Measurements from ENCODE around the gene PALD1. TPM values are rescaled to one million over a fixed set of nuclear protein-coding genes. Genes with fewer than 3 reads are reported as not detected.

PALD1 gene
- polyA plus RNA-seq, 1 of the 3 experiments (the other 2 are of a cell fraction): 0.16 TPM

DNA sequence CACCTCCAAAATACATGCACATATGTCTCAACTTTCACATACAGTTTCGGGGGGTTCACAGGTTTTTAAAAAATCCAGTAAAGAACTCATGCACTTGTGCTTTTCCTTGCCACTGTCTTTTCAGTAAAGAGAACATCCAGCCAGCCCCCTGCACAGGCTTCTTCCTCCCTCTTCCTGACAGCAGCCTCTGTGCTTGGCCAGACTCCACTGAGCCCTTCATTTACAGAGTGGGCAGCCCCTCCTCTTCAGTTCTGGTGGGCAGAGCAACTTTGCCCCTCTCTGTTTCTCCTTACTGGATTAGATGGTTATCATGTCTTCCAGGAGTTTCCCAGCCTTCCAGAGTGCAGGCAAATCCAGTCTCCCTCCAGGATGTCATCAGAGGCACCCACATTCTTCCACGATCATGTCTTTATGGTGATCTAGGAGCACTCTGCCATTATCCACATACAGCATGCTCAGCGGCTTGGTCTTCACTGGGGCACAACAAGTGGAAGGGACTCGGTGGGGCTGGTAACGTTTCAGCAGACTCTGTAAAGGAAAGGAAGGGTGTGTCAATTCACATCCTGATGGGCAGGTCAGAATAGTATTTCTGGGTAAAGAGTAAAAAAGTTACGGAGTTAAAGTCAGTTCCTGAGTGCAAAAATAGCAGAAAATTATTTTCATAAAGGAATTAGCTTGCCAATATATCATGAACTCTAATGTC is 45.9 kb upstream of the PALD1 start:
- H3F3A ChIP-seq (replicated peaks; ENCODE audit: insufficient read depth): no peaks in the 10 kb centered on the region
- H3K27ac ChIP-seq (ENCODE audit: low read depth in 2 of 2, low read length in 1 of 2): no peak overlapping the region
- POLR2A ChIA-PET: no interaction called here
- no peak overlapping the region for H3K4me2 ChIP-seq
- no peaks in the 10 kb centered on the region for H3K79me2 ChIP-seq (ENCODE audit: insufficient read depth)
- H3K27me3 ChIP-seq (ENCODE audit: insufficient read depth): no peaks in the 10 kb centered on the region
- H3K9me2 ChIP-seq: no peaks in the 10 kb centered on the region
- CTCF ChIA-PET: interaction anchor here (0.7 to 1.0 kb wide), 2 partner anchors 23 to 326 kb away, joined by 3 read pairs; no protein-coding TSS in a partner anchor
- peaks cover 0 to 7% of the 10 kb centered on the region in 2 experiments; a peak in 1 of 4 replicates for H3K4me1 ChIP-seq (ENCODE audit: control insufficient read depth in 1 of 2, insufficient read depth in 2 of 2, low read depth in 1 of 2, low read length in 1 of 2)
- no peak overlapping the region for H2AFZ ChIP-seq (ENCODE audit: low read depth)
- peaks cover 7 to 16% of the 10 kb centered on the region in 2 experiments for H3K36me3 ChIP-seq (replicated peaks in 1 of 2; ENCODE audit: control insufficient read depth in 1 of 2, insufficient read depth in 2 of 2, low read length in 1 of 2)
- H4K20me1 ChIP-seq (ENCODE audit: insufficient read depth): no peaks in the 10 kb centered on the region
- no peak overlapping the region for H3K9ac ChIP-seq
- no peak for TF ChIP-seq RAD21 (IDR thresholded peaks at IDR 0.05; ENCODE audit: low read length)
- no peak for TF ChIP-seq SIN3A (IDR thresholded peaks at IDR 0.05; ENCODE audit: borderline replicate concordance, low read depth, low read length)
- no peak for TF ChIP-seq NRF1 (IDR thresholded peaks at IDR 0.05; ENCODE audit: low read depth, low read length)
- TF ChIP-seq TCF12 (IDR thresholded peaks at IDR 0.05): no peak
- TF ChIP-seq MEF2A (IDR thresholded peaks at IDR 0.05; ENCODE audit: borderline replicate concordance, low read depth): no peak
- TF ChIP-seq, protein P1, sequence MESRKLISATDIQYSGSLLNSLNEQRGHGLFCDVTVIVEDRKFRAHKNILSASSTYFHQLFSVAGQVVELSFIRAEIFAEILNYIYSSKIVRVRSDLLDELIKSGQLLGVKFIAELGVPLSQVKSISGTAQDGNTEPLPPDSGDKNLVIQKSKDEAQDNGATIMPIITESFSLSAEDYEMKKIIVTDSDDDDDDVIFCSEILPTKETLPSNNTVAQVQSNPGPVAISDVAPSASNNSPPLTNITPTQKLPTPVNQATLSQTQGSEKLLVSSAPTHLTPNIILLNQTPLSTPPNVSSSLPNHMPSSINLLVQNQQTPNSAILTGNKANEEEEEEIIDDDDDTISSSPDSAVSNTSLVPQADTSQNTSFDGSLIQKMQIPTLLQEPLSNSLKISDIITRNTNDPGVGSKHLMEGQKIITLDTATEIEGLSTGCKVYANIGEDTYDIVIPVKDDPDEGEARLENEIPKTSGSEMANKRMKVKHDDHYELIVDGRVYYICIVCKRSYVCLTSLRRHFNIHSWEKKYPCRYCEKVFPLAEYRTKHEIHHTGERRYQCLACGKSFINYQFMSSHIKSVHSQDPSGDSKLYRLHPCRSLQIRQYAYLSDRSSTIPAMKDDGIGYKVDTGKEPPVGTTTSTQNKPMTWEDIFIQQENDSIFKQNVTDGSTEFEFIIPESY (IDR thresholded peaks at IDR 0.05; ENCODE audit: borderline replicate concordance, low read depth): no peak
- no peak for TF ChIP-seq FOXJ3 (CRISPR knock-in tag; IDR thresholded peaks at IDR 0.05)
- TF ChIP-seq, protein P2, sequence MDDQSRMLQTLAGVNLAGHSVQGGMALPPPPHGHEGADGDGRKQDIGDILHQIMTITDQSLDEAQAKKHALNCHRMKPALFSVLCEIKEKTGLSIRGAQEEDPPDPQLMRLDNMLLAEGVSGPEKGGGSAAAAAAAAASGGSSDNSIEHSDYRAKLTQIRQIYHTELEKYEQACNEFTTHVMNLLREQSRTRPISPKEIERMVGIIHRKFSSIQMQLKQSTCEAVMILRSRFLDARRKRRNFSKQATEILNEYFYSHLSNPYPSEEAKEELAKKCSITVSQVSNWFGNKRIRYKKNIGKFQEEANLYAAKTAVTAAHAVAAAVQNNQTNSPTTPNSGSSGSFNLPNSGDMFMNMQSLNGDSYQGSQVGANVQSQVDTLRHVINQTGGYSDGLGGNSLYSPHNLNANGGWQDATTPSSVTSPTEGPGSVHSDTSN (IDR thresholded peaks at IDR 0.05): no peak
- TF ChIP-seq NFIC (IDR thresholded peaks at IDR 0.05; ENCODE audit: borderline replicate concordance): no peak
- TF ChIP-seq FOXM1 (IDR thresholded peaks at IDR 0.05; ENCODE audit: low read depth): no peak
- no peak for TF ChIP-seq TEAD4 (IDR thresholded peaks at IDR 0.05; ENCODE audit: borderline replicate concordance, insufficient read depth)
- TF ChIP-seq CHD2 (IDR thresholded peaks at IDR 0.05; ENCODE audit: low read length, partially characterized antibody): no peak
- no peak for TF ChIP-seq RXRA (IDR thresholded peaks at IDR 0.05; ENCODE audit: borderline replicate concordance, low read depth)
- TF ChIP-seq, protein P3, sequence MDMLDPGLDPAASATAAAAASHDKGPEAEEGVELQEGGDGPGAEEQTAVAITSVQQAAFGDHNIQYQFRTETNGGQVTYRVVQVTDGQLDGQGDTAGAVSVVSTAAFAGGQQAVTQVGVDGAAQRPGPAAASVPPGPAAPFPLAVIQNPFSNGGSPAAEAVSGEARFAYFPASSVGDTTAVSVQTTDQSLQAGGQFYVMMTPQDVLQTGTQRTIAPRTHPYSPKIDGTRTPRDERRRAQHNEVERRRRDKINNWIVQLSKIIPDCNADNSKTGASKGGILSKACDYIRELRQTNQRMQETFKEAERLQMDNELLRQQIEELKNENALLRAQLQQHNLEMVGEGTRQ (IDR thresholded peaks at IDR 0.05; ENCODE audit: borderline replicate concordance, low read depth, low read length): no peak
- H3K4me3 ChIP-seq (ENCODE audit: low read depth in 2 of 2, low read length in 1 of 2): no peak overlapping the region
- 90% methylated on average over 6 of the region's 6 CpGs for WGBS (ENCODE audit: low lambda C conversion rate)
- DNase-seq: no peak
- no peaks in the 10 kb centered on the region for H3K9me3 ChIP-seq

All from SK-N-SH (cell line).